GM20000 (cell line): ENCODE results near the gene LBHD1.
"Not testable (repeated sequence)": the region's sequence is repeated elsewhere in the genome, so short reads cannot be mapped to it uniquely, and the experiment has no call there.

ENCODE experiments used
- DNase-seq: peaks from one replicate; pipeline ENCODE4 v3.0.0; 2012; ENCODE audit warnings: low spot score
- TF ChIP-seq, protein P1 (sequence below): IDR thresholded peaks from 2 replicates; pipeline ENCODE4 v1.5.1; 2012; ENCODE audit warnings: mild to moderate bottlenecking, control low read depth; ENCODE audit errors: extremely low read depth, missing control alignments

The LBHD1 gene

GRCh38 chr11:62665599-62666258 lies 6.3 kb downstream of the LBHD1 start:
- TF ChIP-seq, protein P1, sequence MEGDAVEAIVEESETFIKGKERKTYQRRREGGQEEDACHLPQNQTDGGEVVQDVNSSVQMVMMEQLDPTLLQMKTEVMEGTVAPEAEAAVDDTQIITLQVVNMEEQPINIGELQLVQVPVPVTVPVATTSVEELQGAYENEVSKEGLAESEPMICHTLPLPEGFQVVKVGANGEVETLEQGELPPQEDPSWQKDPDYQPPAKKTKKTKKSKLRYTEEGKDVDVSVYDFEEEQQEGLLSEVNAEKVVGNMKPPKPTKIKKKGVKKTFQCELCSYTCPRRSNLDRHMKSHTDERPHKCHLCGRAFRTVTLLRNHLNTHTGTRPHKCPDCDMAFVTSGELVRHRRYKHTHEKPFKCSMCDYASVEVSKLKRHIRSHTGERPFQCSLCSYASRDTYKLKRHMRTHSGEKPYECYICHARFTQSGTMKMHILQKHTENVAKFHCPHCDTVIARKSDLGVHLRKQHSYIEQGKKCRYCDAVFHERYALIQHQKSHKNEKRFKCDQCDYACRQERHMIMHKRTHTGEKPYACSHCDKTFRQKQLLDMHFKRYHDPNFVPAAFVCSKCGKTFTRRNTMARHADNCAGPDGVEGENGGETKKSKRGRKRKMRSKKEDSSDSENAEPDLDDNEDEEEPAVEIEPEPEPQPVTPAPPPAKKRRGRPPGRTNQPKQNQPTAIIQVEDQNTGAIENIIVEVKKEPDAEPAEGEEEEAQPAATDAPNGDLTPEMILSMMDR: no peak
- peak; percentile 41 for DNase-seq

DNA sequence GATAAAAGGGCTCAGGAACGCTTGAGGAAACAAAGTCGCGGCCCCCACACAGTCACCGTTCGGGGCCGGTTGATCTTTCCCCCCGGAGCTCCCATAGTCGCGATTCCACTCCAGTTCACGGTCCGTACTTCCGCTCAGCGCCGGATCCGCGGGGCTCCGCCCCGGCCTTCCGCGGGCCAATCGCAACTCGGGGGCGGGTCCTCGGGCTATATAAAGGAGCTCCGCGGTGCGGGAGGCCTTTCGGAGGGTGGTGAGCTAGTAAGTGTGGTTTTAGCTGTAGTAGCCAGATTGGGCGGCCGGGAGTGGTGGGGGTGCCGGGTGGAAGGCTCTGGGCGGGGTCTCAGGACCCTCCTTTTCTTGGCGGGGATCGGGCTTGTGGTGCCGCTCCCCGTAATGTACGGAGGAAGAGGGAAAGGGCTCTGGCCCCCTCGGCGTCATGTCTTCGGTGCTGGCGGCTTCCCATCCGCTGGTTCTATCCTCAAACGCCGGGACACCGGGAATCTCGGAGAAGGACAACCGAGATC lies 6.9 kb downstream of the LBHD1 start, which contains the start of the genes C11orf98 and CSKMT:
C11orf98 (minus strand) TSS at position 136 of the 524 bp plus-strand sequence; CDS start at position 95, 41 bp downstream.
CSKMT (plus strand) TSS at position 238 of the 524 bp plus-strand sequence. CDS start 568 bp downstream, outside the sequence.
- TF ChIP-seq, protein P1: no peak
- DNase-seq: peak; percentile 94

GRCh38 chr11:62664405-62665074 lies 7.5 kb downstream of the LBHD1 start:
- DNase-seq: peak; percentile 67
- TF ChIP-seq, protein P1: no peak

DNA sequence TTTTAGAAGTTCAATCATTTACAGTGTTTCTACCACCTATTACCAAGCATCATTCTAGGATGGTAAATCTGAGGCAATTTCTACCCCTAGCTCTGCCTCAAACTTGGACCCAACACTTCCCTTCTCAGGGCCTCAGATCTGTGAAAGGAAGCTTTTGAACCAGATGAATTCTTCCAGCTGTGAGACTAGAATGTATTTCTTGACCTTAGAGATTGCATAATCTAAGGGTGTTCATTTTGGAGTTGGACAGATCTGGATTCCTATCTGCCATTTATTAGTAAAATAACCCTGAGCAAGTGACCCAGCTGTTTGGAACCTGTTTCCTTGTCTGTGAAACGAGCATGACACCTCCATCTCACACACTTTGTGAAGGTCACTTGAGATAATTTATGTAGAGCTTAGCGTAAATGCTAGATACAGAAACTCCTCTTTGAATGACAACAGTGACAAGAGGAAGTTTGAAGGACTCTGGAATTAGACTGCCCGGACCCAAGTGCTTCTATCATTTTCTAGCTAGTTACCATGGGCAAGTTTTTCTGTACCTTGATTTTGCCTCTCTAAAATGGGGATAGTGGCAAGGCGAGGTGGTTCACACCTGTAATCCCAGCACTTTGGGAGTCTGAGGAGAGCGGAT lies 15.2 kb downstream of the LBHD1 start:
- no peak for DNase-seq
- TF ChIP-seq, protein P1: no peak

DNA sequence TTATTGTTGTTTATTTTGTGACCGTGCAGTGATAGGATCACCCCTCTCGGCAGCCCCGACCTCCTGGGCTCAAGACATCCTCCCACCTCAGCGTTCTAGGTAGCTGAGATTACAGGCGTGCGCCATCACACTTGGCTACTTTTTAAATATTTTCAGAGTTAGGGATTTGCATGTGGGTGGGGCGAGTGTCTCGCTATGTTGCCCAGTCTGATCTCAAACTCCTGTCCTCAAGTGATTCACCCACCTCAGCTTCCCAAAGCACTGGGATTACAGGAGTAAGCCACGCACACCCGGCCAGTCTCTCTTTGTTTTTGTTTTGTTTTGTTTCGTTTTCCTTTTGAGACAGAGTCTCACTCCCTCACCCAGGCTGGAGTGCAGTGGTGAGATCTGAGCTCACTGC lies 17.8 kb downstream of the LBHD1 start:
- no peak for DNase-seq

DNA sequence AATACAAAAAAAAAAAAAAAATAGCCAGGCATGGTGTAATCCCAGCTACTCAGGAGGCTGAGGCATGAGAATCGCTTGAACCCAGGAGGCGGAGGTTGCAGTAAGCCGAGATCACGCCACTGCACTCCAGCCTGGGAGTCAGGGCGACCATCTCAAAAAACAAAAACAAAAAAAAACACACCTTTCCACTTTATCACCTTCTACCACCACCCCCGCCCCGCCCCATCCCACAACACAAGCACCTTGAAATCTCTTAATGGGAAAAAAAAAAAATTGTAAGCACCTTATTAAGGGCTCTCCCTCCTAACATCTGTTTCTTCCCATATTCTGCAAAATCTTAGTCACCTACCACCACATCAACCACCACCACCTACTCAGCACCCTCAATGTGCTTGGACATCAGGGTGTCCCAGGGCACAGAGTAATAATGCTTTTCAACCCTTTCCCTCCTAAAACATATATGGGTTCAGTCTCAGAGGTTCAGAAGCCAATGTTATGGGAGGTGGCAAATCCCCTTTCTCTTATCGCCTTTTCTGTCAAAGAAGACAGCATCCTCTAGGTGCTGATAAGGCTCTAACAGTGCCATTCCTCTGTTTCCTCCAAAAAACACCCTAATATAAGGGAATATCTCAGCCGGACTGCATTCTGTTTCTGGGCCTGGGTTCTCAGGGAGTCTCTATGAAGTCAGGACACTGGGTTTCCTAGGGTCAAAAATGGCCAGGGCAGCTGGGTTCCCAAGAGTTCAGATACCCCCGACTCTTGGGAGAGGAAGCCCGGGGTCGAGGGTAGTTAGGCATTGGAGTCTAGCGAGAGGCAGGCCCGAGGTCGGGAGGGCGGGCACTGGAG lies 19.7 kb downstream of the LBHD1 start:
- TF ChIP-seq, protein P1: no peak
- no peak for DNase-seq

More for the DNA sequence above, 17.8 kb downstream of the LBHD1 start:
- TF ChIP-seq, protein P1: no peak

- not testable (repeated sequence) for DNase-seq
These were observed 21.8 kb downstream of the LBHD1 start for GRCh38 chr11:62650283-62650682.
